GM19455 (cell line): Measurements from ENCODE around the gene MEN1.
"Not testable (repeated sequence)": the region's sequence is repeated elsewhere in the genome, so short reads cannot be mapped to it uniquely, and the experiment has no call there.

ENCODE experiments used
- ATAC-seq: cut with Tn5 transposase; IDR thresholded peaks from one replicate; pipeline ENCODE4 v1.9.1; 2021; ENCODE audit not compliant: unreplicated experiment

Gene MEN1

GRCh38 chr11:64846998-64847666 is 36.8 kb upstream of the MEN1 start:
- ATAC-seq: no peak

DNA sequence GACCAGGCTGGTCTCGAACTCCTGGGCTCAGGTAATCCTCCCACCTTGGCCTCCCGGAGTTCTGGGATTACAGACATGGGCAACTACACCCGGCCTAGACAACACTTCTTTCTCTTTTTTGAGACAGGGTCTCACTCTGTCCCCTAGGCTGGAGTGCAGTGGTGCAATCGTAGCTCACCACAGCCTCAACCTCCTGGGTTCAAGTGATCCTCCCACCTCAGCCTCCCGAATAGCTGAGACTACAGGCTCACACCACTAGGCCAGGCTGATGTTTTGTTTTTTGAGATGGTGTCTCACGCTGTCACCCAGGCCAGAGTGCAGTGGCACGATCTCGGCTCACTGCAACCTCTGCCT is 35.4 kb upstream of the MEN1 start:
- not testable (repeated sequence) for ATAC-seq

- no peak for ATAC-seq
These were observed 34.9 kb upstream of the MEN1 start for GRCh38 chr11:64845129-64845775.

DNA sequence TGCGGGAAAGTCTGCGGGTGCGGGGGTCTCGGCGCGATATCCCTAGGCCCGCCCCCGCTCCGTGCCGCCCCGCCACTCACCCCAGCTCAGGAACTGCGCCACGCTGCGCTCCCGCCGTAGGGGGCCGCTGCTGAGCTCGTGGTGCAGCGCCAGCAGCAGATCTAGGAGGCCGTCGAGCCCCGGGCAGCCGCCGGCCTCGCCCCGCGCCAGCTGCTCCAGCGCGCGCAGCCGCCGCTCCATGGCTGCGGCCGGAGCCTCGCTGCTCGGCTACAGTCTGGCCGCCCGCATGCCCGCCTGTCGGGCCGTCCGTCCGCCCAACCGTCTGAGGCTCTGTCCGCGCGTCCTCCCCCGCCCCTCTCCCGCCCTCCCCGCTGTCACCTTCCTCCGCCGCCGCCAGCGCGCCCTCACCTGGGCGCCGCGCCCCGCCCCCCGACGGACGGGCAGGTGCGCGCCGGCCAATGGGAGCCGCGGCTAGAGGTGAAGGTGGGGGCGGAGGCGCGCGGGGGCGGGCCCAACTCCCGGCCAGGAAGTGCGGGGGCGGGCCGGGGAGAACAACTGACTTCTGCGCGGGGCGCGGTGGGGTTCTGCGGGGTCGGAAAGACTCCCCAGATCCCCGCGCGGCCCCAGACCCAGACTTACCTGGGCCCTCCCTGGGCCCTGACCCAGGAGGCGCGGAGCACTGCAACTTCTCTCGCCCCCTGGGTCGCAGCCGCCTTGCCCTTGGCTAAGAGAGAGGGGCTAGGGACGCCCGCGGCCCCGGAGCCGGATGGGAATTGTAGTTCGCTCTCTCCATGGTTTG is 34.2 kb upstream of the MEN1 start, which contains the start of gene CDC42BPG:
Gene CDC42BPG (minus strand): TSS at position 324 of the 799 bp plus-strand sequence. CDS start 84 bp downstream, at position 240.
- no peak for ATAC-seq

GRCh38 chr11:64843686-64844329 is 33.5 kb upstream of the MEN1 start:
- ATAC-seq: no peak

GRCh38 chr11:64842851-64843685 is 32.7 kb upstream of the MEN1 start:
- ATAC-seq: no peak

DNA sequence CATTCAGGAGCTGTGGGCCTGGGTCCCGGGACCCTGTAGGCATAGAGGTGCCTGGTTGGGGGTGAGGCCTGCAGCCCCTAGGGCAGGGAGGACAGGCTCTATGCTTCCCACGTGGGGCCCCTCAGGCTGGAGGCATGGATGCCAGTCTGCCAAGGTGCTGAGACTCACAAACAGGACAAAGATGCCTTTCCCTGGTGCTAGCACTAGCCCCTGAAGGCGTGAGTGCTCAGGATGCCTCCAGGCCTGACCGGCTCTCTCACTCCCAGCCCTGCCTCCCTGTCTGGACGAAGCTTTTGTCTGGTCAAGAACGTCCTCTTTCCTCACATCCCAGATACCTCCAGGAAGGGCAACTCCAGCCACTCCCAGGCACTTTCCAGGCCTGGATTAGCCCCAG is 32.0 kb upstream of the MEN1 start:
- ATAC-seq: no peak

GRCh38 chr11:64841592-64842365 is 31.4 kb upstream of the MEN1 start:
- no peak for ATAC-seq

DNA sequence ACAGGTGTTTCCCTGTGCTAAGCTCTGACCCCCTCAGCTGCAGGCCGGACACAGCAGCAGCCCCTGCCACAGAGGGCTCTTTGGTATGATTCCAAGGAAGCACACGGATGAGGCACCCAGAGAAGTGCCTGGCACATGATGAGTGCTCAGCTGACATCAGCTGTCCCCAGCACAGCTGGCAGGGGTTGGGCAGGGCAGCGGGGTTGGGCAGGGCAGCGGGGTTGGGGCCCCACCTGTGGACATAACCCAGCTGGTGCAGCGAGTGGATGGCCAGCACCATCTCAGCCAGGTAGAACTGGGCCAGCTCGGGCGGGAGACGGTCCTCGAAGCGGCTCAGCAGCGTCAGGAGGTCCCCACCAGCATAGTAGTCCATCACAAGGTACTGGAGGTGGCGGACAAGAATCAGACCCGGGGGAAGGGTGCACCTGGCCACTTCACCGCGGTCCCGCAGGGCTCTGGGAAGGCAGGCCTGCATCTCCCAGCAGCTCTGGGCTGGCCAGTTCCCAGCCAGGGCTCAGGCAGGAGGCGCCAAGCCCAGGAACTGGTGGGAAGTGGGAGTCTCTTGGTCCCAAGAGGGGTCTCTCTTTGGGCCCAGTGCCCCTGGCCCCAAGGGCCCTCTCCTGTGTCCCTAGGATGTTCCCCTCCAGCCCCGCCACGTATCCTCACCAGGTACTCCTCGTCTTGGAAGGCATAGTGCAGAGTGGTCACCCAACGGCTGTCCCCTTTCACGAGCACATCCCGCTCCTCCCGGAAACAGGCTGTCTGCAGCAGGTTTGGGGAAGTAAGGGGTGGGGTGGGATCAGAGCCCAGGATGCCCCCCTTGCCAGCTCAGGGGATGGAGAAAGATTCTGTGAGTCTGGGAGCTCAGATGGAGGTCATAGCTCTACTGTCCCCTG is 29.8 kb upstream of the MEN1 start:
- ATAC-seq: no peak

DNA sequence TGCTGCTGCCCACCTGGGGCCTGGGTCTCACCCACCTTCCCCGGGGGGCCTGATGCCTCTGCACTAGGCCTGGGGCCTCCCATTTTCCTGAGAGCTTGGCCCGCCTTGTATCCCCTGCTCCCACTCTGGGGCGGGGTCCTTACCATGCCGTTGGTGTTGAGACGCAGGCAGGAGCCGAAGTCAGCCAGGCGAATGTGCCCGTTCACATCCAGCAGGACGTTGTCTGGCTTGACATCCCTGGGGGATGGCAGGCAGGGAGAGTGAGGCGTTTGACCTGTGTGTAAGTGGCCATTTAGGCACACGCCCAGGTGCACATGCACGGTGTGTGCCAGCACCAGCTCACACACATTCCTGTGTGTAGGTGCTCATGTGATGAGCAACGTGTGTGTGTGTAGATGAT is 29.0 kb upstream of the MEN1 start:
- no peak for ATAC-seq

DNA sequence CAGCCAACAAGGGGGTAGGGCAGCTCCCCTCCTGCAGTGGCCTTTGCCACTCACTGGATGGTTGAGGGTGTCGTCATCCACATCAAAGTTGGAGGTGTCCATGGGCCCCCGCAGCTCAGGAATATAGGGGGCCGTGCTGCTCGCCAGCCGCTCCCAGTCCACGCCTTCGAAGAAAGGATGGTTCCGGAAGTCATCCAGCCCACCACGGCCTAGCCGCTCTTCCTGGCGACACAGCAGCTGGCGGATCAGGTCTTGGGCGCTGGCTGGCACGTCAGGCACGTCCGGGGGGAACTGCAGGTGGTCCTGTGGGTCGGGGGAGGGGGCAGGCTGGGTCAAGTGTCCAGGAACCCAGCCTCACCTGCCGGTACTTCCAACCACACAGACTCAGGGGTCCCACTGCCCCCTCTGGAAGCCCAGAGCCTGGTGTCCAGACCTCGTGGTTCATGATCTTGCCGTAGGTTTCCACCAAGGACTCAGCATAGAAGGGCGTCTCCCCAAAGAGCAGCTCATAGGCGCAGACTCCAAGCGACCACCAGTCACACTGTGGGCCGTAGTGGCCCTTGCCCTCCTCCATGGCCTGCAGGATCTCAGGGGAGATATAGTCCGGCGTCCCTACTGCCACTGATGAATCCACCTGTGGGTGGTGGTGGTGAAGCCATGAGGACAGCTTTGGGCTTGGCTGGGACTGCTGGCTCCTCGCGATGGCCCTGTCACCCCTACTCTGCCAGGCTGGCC is 28.4 kb upstream of the MEN1 start:
- ATAC-seq: no peak

GRCh38 chr11:64837887-64838351 is 27.6 kb upstream of the MEN1 start:
- no peak for ATAC-seq

DNA sequence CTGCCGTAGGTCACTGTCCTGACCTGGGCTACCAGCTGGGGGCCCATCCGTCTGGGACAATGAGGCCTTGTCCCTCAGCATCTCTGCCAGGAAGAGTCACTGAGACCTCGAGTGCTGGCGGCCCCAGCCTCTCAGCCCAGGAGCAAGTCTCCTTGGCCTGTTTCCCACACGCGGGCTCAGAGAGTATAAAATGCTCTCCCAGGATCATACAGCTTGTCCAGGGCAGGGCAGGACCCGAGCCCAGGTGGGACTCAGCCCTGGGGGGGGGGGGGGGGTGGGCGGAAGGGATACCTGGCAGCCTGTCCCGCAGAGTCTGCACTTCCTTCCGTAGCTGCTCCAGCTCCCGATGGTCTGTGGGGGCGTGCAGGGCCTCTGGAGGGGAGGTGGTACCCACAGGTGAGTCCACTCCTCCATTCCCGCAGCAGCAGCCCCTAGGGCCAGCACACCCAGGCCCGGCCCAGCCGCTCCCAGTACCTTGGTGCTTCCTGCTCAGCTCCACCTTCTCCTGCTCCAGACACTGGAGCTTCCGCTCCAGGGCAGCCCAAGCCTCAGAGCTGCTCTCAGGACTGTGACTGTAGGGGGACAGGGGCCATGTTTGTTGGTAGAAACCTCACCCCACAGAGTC is 26.2 kb upstream of the MEN1 start:
- no peak for ATAC-seq

DNA sequence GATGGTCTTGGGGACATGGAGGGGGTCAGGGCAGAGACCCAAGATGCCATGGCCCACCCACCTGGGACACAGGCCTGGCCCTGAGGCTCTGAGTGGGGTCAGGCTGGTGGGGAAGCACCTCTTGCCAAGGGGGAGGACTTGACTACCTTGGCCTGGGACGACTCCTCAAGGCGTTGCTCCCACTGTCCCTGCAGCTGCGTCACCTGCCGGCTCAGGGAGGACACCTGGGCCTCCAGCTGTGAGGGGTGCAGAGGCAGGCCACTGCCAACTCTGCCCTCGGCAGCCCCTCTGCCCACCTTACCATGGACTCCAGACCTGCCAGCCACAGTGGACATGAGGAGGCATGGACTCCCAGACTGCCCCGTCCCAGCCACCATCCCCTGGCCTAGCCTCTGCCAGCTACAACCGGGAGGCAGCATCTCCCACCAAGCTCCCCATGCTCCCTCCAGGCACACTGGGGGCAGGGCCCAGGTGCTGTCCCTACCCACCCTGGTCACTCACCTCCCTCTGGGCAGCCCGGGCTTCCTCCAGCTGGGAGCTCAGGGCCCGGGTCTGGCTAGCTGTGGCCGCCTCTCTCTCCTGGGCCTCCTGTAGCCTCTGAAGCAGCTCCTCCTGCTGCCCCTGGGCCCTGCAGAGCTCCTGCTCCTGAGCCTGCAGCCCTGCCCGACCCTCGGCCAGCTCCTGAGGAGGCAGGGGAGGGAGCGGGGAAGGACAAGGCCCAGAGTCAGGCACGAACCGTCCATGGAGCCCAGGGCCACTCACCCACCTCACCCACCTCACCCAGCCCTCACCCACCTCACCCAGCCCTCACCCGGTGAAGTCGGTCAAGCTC is 25.5 kb upstream of the MEN1 start:
- ATAC-seq: no peak

DNA sequence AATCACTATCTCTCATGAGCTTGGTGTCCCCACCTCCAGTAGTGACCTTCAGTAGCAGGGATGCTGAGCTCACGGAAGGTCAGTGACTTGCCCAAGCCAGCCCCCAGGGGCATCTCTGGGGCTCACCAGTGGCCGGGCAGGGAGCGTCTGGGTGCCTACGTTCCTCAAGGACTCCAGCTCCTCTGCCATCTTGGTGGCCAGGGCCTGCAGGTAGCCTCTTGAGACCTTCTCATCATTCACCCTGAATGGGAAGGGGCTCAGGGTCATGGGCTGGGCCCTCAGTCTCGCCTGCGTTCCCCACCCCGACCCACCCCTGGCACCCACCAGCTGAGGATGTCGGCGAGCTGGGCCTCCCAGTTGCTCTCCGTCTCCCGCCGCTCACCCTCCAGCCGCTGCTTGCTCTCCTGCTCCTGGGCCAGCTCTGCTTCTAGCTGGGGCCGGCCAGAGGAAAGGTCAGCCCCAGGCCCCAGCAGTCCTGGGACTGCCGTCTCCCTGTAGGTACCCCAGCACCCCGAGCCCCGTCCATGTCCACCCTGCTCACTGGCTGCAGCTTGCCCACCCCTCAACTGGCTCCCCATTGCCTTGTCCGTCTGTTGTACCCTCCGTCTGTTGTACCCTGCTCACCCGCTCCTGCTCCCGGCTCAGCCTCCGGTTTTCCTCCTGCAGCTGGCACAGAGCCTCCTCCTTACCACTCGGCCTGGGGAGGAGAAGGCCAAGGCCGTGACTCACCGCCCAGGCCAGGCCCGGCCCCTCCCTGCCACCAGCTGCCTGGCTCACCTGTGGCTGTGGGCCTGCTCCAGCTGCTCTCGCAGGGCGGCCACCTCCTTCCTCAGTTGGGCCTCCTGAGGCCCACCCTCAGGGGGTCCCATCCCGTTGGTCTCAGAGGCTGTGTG is 24.6 kb upstream of the MEN1 start:
- ATAC-seq: no peak
